IPS DF 4.7 (cell line): ENCODE results near the gene CPLANE2.
"Not testable (repeated sequence)": the region's sequence is repeated elsewhere in the genome, so short reads cannot be mapped to it uniquely, and the experiment has no call there.

Experiments
- DNase-seq: peaks from one replicate; pipeline ENCODE4 v3.0.0-alpha.2; 2013; ENCODE audit warnings: low spot score; ENCODE audit errors: extremely low read depth

Gene CPLANE2

DNA sequence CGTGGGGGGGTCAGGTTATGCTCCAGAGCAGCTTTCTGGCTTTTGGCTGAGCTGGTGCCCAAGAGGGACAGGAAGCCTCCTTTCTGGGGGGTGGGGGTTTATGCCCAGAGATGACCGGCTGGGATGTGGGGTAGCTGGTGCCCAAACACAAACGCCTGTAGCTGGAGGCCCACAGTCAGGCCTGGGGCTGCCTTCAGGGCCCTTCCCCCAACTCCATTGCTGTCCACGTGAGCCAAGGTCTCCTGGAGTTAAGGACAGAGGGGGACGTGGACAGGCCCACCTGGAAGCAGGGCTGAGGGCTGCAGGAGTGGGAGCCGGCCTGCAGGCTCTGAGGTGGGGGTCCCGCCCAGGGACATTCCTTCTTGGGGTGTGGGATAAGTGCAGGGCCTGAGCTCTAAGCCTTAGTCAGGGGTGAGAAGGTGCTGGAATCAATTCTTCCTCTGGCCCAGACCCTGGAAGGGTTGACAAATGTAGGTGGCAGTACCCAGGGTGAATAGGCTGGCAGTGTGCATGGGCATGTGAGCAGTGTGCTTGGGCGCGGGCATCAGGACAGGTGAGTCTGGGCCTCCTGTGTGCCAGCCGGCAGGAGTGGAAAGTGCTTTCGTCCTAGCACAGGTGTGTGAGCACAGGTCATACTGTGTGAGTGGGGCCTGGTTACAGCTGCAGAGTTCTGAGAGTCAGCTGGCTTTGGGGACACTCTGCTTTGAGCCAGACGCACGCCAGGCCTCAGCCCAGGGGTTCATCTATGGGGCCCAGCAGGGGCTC lies 6.8 kb downstream of the CPLANE2 start:
- no peak for DNase-seq

DNA sequence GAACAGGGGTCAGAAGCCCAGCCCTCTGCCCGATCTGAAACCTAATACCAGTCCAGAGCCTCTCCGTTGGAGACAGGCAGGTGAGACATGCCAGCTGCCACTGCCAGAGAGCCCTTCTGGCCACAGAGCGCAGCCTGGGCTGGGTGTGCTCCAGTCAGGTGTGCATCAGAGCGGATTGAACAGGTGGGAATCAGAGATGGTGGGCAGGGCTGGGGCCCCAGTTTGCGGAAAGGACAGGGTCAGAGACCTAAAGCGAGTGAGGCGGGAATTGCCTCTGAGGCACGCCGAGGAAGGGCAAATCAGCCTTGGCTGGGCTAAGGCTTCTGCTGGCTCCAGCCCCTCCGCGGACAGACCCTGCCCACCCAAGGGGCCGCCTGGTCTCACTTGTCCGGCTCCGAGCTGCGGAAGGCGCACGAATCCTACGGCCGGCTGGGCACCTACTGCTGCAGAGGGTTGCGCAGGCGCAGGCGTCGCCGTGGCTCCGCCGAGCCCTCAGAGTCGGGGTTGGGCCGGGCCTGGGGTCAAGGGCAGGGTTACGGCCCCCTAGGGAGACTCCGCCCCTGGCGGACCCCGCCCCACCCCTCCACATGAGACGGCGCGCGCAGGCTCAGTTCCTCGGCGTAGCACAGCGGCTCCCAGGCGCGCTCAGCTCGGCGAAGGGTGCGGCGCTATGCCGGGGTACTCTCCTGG lies 10.3 kb downstream of the CPLANE2 start:
- DNase-seq: no peak

DNA sequence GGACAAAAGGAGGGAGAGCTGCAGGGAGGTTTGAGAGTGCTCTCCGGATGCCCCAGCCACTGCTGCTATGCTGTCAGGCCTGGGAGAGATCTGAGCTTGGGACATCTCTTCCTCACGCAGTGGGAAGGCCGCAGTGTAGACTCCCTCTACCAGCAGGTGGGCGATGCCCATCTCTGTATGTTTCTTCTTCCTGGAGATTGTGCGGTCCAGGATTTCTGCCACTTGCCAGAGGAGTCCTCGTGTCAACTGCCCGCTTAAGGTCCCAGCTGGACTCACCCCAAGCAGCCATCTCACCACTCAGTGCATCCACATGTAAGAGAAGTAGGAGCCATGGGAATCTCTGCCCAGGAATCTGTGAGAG lies 10.9 kb downstream of the CPLANE2 start:
- DNase-seq: no peak

DNA sequence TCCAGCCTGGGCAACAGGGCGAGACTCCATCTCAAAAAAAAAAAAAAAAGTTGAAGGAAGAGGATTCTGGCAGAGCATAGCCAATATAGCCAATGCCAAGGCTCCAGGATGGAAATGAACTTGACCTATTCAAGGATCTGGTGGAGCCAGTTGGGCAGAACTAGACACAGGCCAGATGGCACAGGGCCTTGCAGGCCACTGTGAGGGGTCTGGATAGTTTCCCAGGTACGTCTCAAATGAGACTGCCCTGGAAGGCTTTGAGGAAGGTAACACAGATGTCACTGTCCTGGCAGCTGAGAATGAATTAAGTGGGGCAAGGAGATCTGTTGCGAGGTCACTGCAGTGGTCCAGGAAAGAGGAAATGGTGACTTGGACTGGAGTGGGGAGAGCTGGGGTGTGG lies 12.5 kb downstream of the CPLANE2 start:
- no peak for DNase-seq

DNA sequence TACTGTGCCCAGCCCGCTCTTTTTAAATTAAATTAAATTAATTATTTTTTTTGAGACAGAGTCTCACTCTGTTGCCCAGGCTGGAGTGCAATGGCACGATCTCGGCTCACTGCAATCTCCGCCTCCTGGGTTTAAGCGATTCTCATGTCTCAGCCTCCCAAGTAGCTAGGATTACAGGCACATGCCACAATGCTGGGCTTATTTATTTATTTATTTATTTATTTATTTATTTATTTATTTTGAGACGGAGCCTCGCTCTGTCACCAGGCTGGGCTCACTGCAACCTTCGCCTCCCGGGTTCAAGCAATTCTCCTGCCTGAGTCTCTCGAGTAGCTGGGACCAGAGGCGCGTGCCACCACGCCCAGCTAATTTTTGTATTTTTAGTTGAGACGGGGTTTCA lies 14.3 kb downstream of the CPLANE2 start:
- not testable (repeated sequence) for DNase-seq

DNA sequence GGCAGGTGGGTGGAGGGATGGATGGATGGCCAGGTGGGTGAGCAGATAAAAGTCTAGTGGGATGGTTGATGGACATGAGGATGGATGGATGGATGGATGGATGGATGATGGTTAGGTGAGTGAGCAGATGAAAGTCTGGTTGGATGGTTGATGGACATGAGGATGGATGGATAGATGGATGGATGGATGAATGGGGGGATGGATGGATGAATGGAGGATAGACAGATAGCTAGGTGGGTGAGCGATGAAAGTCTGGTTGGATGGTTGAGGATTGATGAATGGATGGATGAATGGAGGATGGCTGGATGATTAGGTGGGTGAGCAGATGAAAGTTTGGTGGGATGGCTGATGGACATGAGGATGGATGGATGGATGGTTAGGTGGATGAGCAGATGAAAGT lies 15.5 kb downstream of the CPLANE2 start:
- no peak for DNase-seq

DNA sequence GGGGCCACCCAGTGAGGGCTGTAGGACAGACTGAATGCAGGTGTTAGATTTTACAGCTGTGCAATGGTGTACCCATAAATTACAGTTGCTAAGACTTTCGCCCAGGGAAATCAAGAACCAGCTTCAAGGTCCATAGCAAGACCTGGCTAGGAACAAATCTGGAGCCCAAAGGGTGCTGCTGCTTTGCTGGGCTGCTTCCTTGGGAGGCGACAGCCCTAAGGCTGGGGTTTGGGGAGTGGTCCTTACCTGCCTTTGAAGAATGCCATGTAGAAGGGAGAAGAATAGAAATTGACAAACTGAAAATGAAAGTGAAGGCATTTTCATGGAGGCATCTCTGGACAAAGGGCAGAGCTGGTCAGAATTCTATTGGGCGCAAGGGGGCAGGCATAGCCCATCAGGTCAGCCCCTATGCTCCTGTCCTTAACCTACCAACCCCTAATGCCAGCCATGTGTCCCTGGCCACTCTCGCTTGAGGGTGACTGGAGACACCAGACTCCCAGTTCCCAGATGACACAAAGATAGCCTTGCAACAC lies 16.9 kb downstream of the CPLANE2 start:
- DNase-seq: no peak

DNA sequence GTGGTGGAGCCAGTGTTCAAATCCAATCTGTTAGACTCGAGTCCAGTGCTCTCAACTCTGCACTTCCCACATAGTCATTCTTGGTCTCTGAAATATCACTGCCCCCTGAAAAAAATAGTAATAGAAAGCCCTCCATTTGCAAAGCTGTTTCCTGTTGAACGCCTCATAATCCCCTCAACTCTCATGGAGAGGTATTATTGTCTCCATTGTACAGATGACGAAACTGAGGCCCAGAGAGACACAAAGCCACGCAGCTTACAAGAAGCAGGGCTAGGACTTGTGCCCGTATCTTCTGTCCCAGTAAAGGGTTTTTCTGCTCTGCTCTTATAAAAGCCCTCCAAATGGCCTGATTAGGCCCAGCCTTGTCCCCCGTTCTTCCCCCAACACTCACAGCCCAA lies 18.3 kb downstream of the CPLANE2 start:
- DNase-seq: no peak

DNA sequence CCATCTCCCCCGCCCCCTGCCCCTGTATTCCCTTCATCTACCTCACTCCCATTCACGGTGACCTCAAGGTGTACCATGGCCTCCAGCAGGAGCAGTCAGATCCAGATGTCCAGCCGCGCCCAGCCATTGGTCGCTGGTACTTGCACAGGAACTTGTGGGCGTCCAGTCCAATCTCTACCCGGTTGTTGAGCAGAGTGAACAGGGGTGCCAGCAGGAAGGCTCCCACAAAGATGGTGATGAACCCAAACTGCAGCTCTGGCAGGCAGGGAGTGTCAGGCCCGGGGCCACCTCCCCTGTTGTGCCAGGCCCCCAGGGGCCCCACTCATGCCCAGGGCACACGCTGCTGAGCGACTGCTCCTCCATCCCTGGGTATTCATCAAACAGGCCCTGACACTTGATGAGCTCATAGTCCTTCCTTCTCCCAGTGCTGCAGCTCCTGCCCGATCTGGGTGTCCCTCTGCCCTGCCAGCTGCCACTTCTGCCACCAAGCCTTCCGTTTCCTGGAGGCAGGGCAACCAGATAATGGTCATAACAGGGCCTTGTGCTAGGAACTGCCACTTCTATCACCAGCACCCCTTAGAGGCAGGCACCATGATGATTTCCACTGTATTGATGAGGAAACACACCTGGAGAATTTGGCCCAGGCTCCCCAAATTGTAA lies 18.8 kb downstream of the CPLANE2 start:
- DNase-seq: no peak

DNA sequence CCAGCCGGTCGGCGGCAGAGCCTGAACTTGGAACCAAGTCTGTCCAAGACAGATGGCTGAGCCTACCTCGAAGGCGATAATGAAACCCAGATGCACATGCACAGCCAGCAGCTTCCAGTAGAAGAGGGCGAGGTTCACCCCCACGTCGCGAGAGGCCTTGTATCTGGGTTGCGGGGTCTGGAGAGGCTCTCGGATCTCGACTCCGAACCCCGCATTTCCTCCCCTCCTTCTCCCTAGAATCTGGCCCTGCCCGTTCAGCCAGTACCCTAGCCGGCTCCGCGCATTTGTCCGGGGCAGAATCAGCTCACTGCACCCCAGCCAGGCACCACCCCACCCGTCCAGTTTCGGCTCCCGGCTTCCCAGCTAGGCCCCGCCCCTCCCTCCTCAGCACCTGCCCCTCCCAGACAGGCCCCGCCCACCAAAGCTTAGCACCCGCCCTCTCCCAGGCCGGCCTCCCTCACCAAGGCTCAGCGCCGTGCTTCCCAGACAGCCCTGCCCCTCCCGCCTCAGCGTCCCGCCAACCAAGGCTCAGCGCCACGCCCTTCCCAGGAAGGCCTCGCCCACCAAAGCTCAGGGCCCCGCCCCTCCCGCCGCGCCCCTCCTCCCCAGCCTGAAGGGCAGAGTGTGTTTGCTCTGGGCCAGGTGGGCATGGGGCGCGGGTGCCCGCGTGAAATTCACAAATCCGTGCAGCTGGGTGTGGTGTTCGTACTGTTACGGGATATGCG lies 19.8 kb downstream of the CPLANE2 start:
- DNase-seq: no peak

DNA sequence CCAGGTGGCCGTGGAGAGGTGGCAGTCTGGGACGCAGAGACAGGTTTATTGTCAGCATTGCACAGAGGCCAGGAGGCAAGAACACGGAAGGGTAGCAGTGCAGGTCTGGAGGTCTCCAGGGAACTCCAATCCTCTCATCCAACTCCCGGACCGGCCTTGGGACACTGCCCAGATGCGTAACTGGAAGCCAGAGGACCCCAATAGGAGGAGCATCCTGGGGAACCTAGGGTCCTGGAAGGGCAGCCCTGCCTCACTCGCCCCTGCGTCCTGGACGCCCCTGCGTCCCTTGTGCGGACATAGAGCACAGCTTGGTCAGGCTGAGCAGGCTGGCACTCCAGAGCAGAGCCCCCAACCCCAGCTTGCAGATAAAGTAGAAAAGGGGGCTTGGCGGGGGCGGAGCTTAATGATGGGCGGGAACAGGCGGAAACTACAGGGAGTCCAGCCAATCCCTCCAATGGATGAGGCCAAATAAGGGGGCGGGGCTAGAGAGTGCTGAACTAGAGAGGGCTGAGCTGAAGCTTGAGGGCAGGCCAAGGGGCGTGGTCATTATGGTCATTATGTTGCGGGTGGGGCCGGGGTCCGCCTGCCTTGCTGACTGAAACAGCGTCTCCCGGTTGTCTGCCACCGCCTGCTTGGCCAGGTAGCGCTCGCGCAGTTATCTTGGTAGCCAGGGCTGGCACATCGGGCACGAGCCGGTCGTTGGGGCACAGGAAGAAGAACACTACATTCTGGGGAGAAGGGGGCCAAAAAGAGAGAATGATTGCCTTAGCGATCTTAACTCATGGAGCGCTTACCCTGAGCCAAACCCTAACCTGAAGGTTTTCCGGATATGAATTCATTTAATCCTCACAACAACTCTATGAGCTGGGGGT lies 20.9 kb downstream of the CPLANE2 start:
- DNase-seq: peak; percentile 92

DNA sequence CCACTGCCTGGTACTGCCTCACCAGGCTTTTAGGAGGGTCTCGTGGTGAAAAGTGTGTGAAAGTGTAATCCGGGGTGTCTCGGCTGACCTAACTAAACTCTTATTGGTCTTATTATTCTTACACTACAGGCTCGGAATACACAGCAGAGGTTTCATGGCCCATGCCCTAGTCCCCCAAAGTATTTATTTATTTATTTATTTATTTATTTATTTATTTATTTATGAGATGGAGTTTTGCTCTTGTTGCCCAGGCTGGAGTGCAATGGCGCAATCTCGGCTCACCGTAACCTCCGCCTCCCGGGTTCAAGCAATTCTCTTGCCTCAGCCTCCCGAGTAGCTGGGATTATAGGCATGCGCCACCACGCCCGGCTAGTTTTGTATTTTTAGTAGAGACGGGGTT lies 21.7 kb downstream of the CPLANE2 start:
- DNase-seq: not testable (repeated sequence)

DNA sequence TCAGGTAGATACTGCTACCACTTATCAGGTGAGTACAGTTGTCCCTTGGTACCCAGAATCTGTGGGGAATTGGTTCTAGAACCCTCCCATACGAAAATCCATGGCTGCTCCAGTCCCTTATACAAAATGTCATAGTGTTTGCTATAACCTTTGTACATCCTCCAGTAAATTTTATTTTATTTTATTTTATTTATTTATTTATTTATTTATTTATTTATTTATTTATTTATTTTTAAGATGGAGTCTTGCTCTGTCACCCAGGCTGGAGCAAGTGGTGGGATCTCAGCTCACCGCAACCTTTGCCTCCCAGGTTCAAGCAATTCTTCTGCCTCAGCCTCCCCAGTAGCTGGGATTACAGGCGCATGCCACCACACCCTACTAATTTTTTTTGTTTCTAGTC lies 23.4 kb downstream of the CPLANE2 start:
- not testable (repeated sequence) for DNase-seq

DNA sequence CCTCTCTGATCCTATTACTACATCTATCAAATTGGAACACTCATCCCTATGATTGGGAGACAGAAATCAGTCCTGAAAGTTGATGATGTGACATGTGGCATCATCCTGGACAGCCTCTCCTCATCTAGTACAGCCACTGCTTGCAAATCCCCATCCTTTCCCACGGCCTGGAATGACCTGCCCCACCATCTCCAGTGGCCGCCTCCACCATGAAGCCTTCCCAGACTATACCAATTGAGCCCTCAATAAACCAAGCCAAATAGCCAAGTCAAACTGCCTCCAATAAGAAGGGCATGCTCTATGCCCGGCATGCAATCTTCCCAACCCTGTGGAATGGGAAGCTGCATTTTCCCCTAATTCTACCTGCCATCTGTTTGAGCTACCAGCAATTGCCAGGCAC lies 24.0 kb downstream of the CPLANE2 start:
- DNase-seq: no peak

DNA sequence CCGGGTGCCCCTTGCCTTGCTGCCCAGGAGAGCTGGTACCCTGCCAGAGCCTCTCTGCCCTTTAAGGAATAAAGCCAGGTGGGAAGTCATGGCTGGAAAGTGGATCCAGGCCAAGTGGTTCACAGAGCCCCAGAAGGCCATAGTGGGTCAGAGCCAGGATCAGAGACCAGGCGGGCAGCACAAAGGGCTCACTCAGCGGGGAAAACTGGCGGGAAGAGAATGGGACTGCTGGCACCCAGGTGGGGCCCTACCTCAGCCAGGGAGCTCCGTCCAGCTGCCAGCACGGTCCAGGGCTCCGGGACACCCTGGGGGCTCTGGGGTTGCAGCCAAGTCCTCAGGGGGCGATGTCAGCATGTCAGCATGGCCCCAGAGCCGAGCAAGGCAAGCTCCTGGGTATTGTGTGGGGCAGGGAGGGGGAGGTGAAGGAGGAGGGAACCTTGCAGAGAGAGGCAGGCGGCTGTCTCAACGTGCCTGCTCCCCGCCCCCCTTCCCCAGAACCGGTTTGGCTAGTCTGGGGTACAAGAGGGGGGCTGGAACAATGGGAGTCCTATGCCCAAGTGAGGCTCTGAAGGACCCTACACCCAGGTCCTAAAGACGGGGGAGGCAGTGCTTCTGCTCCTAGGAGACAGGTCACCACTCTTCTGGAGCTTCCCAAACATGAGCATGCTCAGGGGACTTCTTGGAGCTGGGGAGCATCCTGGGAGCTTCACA lies 24.6 kb downstream of the CPLANE2 start, which contains the start of gene ARHGEF19:
Gene ARHGEF19, minus strand, starts transcription at position 402 of the 711 bp plus-strand sequence. CDS start 3,598 bp downstream, outside the sequence.
- no peak for DNase-seq

DNA sequence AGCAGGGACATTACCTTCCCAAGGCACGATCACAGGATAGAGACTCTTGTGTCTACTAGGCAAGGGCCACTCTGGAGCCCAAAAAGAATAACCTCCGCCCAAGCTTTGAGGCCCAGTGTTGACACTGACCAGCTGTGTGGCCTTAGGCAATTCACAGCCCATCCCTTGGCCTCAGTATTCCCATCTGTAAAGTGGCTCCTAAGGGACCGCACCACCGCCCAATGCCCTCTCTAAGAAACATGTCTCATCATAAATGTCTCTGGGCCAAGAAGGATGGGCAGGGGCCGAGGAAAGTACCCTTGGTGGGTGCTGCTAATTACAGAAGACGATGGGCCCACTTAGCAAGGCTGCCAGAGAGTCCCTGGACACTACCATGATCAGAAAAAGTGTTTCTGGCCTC lies 25.2 kb downstream of the CPLANE2 start:
- DNase-seq: no peak

DNA sequence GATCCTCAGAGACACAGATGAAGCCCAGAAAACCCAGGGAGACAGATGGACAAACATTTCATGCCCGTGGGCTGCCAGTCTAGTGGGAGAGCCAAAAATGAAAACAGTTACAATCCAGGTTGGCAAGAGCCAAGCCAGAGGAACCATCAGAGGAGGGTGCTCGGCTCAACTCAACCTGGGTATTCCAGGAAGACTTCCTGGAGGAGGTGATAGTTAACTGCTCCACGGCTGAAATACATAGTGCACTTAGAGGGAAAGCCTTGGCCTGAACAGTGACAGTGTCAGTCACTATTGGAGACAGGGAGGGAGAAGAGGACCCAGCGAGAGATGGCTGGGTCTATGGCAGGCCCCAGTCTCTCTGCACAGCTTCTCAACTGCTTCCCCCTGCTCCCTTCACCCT lies 26.4 kb downstream of the CPLANE2 start:
- DNase-seq: no peak

DNA sequence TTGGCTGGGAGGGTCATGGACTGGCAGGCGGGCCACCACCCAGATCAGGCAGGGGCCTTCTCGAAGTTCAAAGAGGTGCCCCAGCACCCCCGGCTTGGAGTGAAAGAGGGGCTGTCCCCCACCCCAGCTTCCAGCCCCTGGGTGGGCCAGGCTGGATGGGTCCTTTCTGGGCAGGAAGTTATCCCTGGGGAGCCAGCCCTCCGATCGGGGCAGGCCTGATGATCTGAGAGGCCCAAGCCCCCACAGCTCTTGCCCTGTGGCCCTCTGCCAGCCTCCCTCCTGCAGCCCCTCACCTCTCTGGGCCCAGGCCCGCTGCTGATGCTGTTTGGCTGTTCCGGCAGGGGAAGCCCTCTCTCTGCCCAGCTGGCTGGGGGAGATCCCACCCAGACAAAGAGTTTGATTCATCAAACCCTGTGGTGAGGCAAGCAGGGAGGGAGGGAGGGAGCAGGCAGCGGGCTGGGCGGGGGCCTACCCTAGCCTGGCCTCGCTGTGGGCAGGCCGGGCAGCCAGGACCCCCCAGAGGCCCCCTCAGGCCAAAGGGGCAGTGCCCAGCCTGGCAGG lies 27.1 kb downstream of the CPLANE2 start:
- no peak for DNase-seq

DNA sequence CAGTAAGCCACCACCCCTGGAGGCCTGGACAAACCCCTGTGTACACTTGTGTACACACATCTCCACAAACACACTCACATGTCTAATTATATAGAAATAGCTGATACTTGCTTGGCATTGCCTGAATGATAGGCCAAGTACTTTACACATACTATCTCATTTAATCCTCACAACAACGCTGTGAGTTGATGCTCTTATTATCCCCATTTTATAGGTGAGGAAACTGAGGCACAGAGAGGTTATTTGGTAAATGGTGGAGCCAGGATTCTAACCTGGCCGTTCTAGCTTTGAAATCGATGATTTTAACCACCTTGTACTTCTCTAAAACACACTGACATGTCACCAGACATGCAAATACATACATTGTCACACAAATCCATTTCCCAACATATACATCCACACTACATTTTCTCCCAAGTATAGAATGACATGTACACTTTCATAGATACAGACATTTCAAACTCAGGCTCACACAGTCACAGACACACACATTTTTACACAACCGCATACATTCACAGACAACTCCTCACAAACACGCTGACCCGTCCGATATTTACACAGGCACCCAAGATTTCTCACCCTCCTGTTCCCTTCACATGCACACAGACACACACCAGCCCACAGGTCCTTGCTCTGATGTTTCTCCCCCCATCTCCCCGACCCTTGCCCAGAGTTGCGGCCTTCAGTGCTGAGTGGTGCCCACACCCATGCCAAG lies 27.7 kb downstream of the CPLANE2 start:
- DNase-seq: no peak
